Stomach smooth muscle (tissue), 2 donors: ENCODE results near the gene NDUFB10.

ENCODE experiments used
- H3K27ac ChIP-seq: one replicate; pipeline ENCODE4 v1.7.0; 2013; ENCODE audit warnings: mild to moderate bottlenecking, low read length, inconsistent platforms
- H3K27me3 ChIP-seq, 2 donors: one replicate each; pipeline ENCODE4 v1.7.0; 2013; ENCODE audit warnings: low read length in 2 of 2; ENCODE audit not compliant: insufficient read depth in 2 of 2, control insufficient read depth in 1 of 2
- H3K36me3 ChIP-seq, 2 donors: one replicate each; pipeline ENCODE4 v1.7.0; 2013; ENCODE audit warnings: low read length in 2 of 2; ENCODE audit not compliant: control insufficient read depth in 2 of 2, insufficient read depth in 2 of 2
- H3K4me1 ChIP-seq: one replicate; pipeline ENCODE4 v1.7.0; 2013; ENCODE audit warnings: low read length; ENCODE audit not compliant: control insufficient read depth, insufficient read depth
- H3K4me3 ChIP-seq, 2 donors: one replicate each; pipeline ENCODE4 v1.7.0; 2013; ENCODE audit warnings: low read length in 2 of 2
- H3K9ac ChIP-seq, 2 donors: one replicate each; pipeline ENCODE4 v1.7.0; 2013; ENCODE audit warnings: low read length in 2 of 2, mild to moderate bottlenecking in 1 of 2
- H3K9me3 ChIP-seq, 2 donors: one replicate each; pipeline ENCODE4 v1.7.0; 2013; ENCODE audit warnings: low read length in 2 of 2; ENCODE audit not compliant: control insufficient read depth in 2 of 2
- donor health status: healthy.
- donor health status: Pancreatic carcinoma.

The NDUFB10 gene

GRCh38 chr16:1990351-1991134 lies 31.2 kb downstream of the NDUFB10 start:
- no peaks in the 10 kb centered on the region for H3K9me3 ChIP-seq
- H3K4me3 ChIP-seq, result no peak overlapping the region
- H3K36me3 ChIP-seq, result peaks cover 11 to 15% of the 10 kb centered on the region in 2 donors
- H3K27me3 ChIP-seq, result peaks cover 27 to 29% of the 10 kb centered on the region in 2 donors
- no peak overlapping the region for H3K27ac ChIP-seq
- H3K9ac ChIP-seq, result no peak overlapping the region
- H3K4me1 ChIP-seq, result peaks cover 23% of the 10 kb centered on the region

- no peak overlapping the region for H3K27ac ChIP-seq
- no peak overlapping the region for H3K9ac ChIP-seq
- H3K27me3 ChIP-seq, result peaks cover 27 to 29% of the 10 kb centered on the region in 2 donors
- peaks cover 6 to 9% of the 10 kb centered on the region in 2 donors for H3K36me3 ChIP-seq
- no peaks in the 10 kb centered on the region for H3K9me3 ChIP-seq
- no peak overlapping the region for H3K4me3 ChIP-seq
- H3K4me1 ChIP-seq, result peaks cover 22% of the 10 kb centered on the region
Measured at GRCh38 chr16:1991135-1991551, 31.8 kb downstream of the NDUFB10 start.

GRCh38 chr16:1991588-1991947 lies 32.2 kb downstream of the NDUFB10 start:
- Histone ChIP-seq H3K9ac (no peak overlapping the region), H3K9me3 (no peaks in the 10 kb centered on the region), H3K36me3 (peaks cover 2 to 5% of the 10 kb centered on the region in 2 donors), H3K4me1 (peaks cover 22% of the 10 kb centered on the region), H3K27ac (no peak overlapping the region), H3K27me3 (peaks cover 27 to 29% of the 10 kb centered on the region in 2 donors), H3K4me3 (peak overlapping the region in 1 of 2 donors; percentile 60)

- Histone ChIP-seq H3K27ac (no peak overlapping the region), H3K9ac (no peak overlapping the region), H3K27me3 (peaks cover 27 to 29% of the 10 kb centered on the region in 2 donors), H3K9me3 (no peaks in the 10 kb centered on the region), H3K4me3 (peak overlapping the region; percentile 40 to 60), H3K36me3 (peaks cover 0 to 2% of the 10 kb centered on the region in 2 donors), H3K4me1 (peaks cover 22% of the 10 kb centered on the region)
Measured at GRCh38 chr16:1991948-1992703, 32.8 kb downstream of the NDUFB10 start.

- peaks cover 27 to 29% of the 10 kb centered on the region in 2 donors for H3K27me3 ChIP-seq
- no peak overlapping the region for H3K27ac ChIP-seq
- H3K9me3 ChIP-seq, result no peaks in the 10 kb centered on the region
- H3K36me3 ChIP-seq, result peaks cover 0 to 3% of the 10 kb centered on the region in 2 donors
- no peak overlapping the region for H3K4me3 ChIP-seq
- peaks cover 22% of the 10 kb centered on the region for H3K4me1 ChIP-seq
- no peak overlapping the region for H3K9ac ChIP-seq
Measured at GRCh38 chr16:1992704-1993317, 33.5 kb downstream of the NDUFB10 start.

GRCh38 chr16:1993731-1994131 lies 34.4 kb downstream of the NDUFB10 start:
- no peak overlapping the region for H3K9ac ChIP-seq
- H3K4me1 ChIP-seq, result peaks cover 22% of the 10 kb centered on the region
- no peak overlapping the region for H3K4me3 ChIP-seq
- H3K9me3 ChIP-seq, result no peaks in the 10 kb centered on the region
- H3K36me3 ChIP-seq, result peaks cover 0 to 6% of the 10 kb centered on the region in 2 donors
- no peak overlapping the region for H3K27ac ChIP-seq
- H3K27me3 ChIP-seq, result peaks cover 23 to 26% of the 10 kb centered on the region in 2 donors

GRCh38 chr16:1997494-1998359 lies 38.4 kb downstream of the NDUFB10 start:
- H3K9ac ChIP-seq, result no peak overlapping the region
- peaks cover 23 to 27% of the 10 kb centered on the region in 2 donors for H3K36me3 ChIP-seq
- H3K4me3 ChIP-seq, result no peak overlapping the region
- no peaks in the 10 kb centered on the region for H3K4me1 ChIP-seq
- no peak overlapping the region for H3K27ac ChIP-seq
- H3K27me3 ChIP-seq, result no peaks in the 10 kb centered on the region
- no peaks in the 10 kb centered on the region for H3K9me3 ChIP-seq

- Histone ChIP-seq H3K4me1 (peaks cover 2% of the 10 kb centered on the region), H3K27ac (no peak overlapping the region), H3K9ac (no peak overlapping the region), H3K9me3 (no peaks in the 10 kb centered on the region), H3K27me3 (no peaks in the 10 kb centered on the region), H3K4me3 (no peak overlapping the region), H3K36me3 (peaks cover 23 to 27% of the 10 kb centered on the region in 2 donors)
Measured at GRCh38 chr16:1998360-1998835, 39.1 kb downstream of the NDUFB10 start.

- Histone ChIP-seq H3K4me1 (peaks cover 9% of the 10 kb centered on the region), H3K27ac (no peak overlapping the region)
Measured at GRCh38 chr16:1998852-1999801, 39.8 kb downstream of the NDUFB10 start.

More at GRCh38 chr16:1998852-1999801, 39.8 kb downstream of the NDUFB10 start:
- Histone ChIP-seq H3K27me3 (no peaks in the 10 kb centered on the region), H3K4me3 (no peak overlapping the region), H3K9ac (no peak overlapping the region), H3K9me3 (no peaks in the 10 kb centered on the region), H3K36me3 (peaks cover 23 to 27% of the 10 kb centered on the region in 2 donors)
